G401 (cell line): Measurements from ENCODE around the gene AGMO. TPM values are rescaled to one million over a fixed set of nuclear protein-coding genes. Genes with fewer than 3 reads are reported as not detected.

Source experiments
- DNase-seq: peaks from one replicate; pipeline ENCODE4 v3.0.0-alpha.2; 2015; ENCODE audit warnings: low spot score
- in situ Hi-C: cut with HindIII; loops from 2 replicates; pipeline ENCODE4 v1.10.0; 2016; ENCODE audit warnings: low sequenced_read_pairs, mixed read lengths
- total RNA-seq: library from RNA; depleted of rRNA; stranded (reverse); fragments of >200 nt; shearing (Covaris generic); gene quantifications from 2 replicates; pipeline ENCODE4 v1.2.3, GENCODE V29; 2014

The AGMO gene
- total RNA-seq, 1 experiment from 2014 or later, result not detected

GRCh38 chr7:15508258-15508657 lies 53.6 kb downstream of the AGMO start:
- in situ Hi-C loops, result no loop called here
- DNase-seq, result no peak

DNA sequence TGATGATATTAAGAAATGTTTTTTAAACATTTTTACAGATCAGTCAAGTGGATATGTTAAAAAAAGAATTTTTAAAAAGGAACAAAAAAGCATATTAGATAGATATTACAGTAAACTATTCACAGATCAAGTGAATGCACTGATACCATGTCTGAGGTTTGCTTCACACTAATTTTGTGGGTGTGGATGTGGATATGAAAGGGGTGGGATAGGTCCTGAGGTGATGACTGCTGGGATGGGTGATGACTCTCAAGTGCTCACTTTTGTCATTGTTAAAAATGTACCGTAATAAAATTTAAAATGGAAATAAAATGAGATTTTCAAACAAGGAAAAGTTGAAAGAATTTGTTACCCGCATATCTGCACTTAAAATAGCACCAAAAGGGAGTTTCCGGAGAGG lies 54.1 kb downstream of the AGMO start:
- no peak for DNase-seq

GRCh38 chr7:15507171-15507570 lies 54.6 kb downstream of the AGMO start:
- in situ Hi-C loops, result no loop called here

More for the DNA sequence above, 54.1 kb downstream of the AGMO start:
- in situ Hi-C loops, result no loop called here

GRCh38 chr7:15505761-15506160 lies 56.1 kb downstream of the AGMO start:
- in situ Hi-C loops, result no loop called here

More at GRCh38 chr7:15507171-15507570, 54.6 kb downstream of the AGMO start:
- no peak for DNase-seq

GRCh38 chr7:15504351-15504750 lies 57.5 kb downstream of the AGMO start:
- DNase-seq, result no peak
- in situ Hi-C loops, result no loop called here

More at GRCh38 chr7:15505761-15506160, 56.1 kb downstream of the AGMO start:
- no peak for DNase-seq

- no peak for DNase-seq
- in situ Hi-C loops, result no loop called here
Observed at GRCh38 chr7:15503603-15504290, 58.1 kb downstream of the AGMO start.

- DNase-seq, result no peak
- in situ Hi-C loops, result no loop called here
Observed at GRCh38 chr7:15498465-15498864, 63.4 kb downstream of the AGMO start.

GRCh38 chr7:15495170-15495569 lies 66.6 kb downstream of the AGMO start:
- DNase-seq, result no peak
- in situ Hi-C loops, result no loop called here

DNA sequence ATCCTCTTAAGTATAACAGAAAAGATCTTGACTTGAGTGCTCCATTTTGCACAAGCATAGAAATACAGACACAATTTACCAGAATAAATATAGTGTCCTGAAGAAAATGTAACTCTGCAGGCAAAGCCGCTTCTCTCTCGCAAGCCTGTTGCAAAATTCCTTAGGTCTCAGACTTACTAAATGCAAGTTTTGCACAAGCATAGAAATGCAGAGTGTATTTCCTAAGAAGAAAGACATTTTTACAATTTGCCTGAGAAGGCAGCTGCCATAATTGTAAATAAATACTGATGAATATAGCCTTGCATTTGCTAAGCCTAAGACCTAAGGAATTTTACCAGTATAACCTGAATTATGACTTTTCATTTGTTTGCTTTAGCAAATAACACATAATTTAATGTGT lies 67.1 kb downstream of the AGMO start:
- in situ Hi-C loops, result no loop called here
- no peak for DNase-seq

GRCh38 chr7:15491361-15491760 lies 70.5 kb downstream of the AGMO start:
- DNase-seq, result no peak
- in situ Hi-C loops, result no loop called here

DNA sequence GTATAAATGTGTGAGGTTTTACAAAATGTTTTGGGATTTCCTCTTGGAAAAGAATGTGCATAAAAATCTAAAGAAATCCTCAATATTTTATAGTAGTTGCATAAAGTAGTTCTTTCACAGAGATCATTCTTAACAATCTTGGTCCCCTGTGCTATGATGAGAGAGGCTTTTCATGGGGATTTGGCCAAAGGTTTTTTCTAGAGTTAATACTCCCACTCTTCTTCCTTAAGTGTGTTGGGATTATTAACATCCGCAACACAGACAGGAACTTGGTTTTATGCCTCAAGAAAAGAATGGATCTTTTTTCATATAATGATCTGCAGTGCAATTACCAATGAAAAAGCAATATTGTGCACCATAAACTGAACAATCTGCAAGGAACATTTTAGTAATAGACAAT lies 71.5 kb downstream of the AGMO start:
- in situ Hi-C loops, result no loop called here
- DNase-seq, result no peak

GRCh38 chr7:15489861-15490260 lies 72.0 kb downstream of the AGMO start:
- no peak for DNase-seq
- in situ Hi-C loops, result no loop called here

DNA sequence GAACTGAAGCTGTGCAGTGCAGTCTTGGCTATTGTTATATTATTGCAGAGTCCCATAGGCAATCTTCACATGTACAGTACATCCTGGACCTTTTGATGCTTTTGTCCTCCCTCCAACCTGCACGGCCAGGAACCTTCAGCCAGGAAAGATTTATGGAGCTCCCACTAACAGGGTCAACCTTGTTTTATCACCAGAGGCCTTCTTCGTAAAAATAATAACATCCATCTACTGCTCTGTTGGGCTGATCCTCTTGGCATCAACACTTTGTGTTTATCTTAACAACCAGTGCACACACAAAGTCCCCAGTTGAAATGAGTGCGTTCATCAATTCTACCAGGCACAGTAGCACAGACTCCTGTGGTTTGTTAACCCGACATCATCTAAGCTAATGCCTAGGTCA lies 72.4 kb downstream of the AGMO start:
- no peak for DNase-seq
- in situ Hi-C loops, result no loop called here

GRCh38 chr7:15488401-15488800 lies 73.4 kb downstream of the AGMO start:
- no peak for DNase-seq
- in situ Hi-C loops, result no loop called here

GRCh38 chr7:15487896-15488295 lies 73.9 kb downstream of the AGMO start:
- in situ Hi-C loops, result no loop called here
- DNase-seq, result no peak

DNA sequence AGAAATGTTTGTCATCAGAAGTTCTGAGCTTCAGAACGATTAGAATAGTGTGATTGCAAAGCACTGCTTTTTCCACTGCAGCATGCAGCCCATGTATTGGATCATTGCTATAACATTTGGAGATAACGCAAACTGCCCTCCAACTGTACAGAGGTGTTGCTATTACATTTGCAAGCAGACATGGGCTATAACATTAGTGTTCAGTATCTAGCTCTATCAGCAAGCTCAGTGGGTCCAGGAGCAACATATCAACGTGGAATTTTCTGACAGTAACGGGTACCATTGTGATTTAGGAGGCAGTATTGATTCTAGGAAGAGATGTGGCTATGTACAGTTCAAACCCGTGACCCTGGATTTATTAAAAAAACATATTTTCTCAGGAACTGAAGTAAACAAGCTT lies 75.8 kb downstream of the AGMO start:
- in situ Hi-C loops, result no loop called here
- DNase-seq, result no peak

DNA sequence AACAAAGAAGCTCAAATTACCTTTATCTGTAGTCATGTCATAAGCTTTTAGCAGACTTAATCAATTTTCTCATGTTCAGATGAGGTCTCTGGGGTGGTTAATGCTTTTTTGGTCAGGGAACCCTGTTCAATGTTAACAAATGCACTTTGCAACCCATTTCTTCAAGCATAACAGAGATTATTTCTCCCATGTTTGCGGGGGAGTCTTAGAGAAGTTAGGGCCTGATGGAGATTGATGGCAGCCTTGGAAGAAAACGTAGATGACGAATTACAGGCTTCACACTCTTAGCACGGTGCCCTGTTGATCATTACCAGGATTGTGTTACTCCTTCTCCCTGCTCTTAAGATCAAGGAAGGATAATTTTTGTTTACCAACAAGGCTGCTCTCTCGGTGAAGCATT lies 76.4 kb downstream of the AGMO start:
- in situ Hi-C loops, result no loop called here
- DNase-seq, result no peak

- in situ Hi-C loops, result no loop called here
- DNase-seq, result no peak
Observed at GRCh38 chr7:15481132-15481531, 80.7 kb downstream of the AGMO start.

- DNase-seq, result no peak
- in situ Hi-C loops, result no loop called here
Observed at GRCh38 chr7:15478401-15478800, 83.4 kb downstream of the AGMO start.

- in situ Hi-C loops, result no loop called here
- DNase-seq, result no peak
Observed at GRCh38 chr7:15476531-15476918, 85.3 kb downstream of the AGMO start.

DNA sequence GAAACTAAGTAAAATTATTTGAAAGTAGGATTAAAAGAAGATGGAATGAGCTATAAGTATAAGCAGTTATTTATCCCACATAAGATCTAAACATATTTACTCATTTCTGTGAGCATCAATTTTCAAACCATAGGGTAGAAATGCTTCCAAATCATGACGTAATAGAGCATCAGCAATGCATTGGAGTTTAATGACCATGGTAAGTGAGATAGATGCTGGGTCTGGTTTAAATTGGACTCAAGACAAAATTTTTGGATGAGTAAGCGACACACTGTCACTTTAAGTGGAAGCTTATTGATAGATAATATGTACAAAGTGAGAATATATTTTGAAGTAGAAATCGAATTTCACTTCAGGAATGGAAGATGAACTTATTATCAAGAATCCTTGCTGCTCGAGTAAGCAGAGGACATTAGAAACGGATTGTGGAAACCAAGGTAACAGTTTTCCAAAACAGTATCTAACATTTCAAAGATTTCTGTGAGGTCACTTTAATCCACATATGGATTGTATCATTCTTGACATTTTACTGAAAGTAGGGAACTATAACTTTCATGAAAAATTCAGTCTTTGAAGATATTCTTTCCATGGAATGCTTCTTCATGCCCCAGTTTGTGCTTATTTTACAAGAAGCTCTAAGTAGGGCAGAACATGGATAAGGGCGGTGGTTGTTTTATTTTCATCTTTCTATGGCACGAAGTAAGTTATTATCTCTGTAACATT lies 85.8 kb downstream of the AGMO start:
- no peak for DNase-seq
- in situ Hi-C loops, result no loop called here
